HG03135 (cell line): Measurements from ENCODE around the gene FUNDC2.

ENCODE experiments used
- ATAC-seq: cut with Tn5 transposase; IDR thresholded peaks from one replicate; pipeline ENCODE4 v1.9.1; 2021; ENCODE audit warnings: mild to moderate bottlenecking, moderate library complexity; ENCODE audit not compliant: unreplicated experiment

The FUNDC2 gene

DNA sequence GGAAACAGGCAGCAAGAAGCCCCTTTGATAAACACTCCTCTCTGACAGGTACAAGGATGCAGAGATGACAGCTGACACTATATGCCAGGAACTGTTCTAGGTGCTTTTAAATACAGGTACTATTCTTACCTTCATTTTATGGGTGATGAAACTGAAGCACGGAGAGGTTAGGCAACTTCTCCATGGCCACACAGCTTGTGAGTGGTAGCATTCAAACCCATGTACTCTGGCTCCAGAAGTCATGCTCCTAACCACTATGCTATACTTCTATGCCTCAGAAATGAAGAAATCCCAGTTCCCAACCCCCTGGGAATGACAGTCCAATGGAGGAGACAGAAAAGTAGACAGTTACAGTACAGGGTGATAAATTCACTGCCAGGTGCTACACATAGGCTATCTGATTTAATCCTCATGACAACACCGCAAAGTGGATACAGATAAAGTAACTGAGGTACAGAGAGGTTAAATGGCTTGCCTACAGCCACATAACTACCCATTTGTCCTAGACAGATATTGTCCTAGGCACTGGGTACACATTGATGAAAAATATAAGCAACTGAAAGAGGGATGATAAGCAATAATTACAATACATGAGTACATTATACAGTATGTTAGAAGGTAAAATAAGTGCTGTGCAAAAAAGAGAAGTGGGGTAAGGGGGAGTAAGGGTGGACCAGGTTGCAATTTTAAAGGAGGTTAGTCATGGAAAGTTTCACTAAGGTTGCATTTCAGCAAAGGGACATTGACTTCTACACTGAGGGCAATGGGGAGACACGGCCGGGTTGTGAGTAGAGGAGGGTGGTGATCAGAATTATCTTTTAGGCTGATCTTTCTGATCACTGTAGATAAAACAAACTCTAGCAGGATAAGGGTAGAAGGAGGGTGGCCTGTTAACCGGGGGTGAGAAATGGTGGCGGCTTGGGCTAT is 2.5 kb upstream of the FUNDC2 start:
- ATAC-seq, result no peak

DNA sequence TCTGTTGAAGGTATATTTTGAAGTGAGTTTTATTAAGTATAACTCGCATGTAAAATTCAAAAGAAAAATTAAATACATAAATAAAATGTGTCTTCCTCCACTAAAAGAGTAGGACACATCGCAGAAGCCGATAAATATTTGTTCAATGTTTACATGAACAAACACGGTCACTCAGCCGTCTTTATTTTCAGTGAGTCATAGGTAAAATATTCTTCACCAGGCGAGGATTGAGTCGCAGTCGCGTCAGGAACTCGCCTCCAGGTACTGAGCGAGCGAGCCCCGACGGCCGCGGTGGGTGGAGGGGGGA is 271 bp upstream of the FUNDC2 start:
- ATAC-seq, result no peak

DNA sequence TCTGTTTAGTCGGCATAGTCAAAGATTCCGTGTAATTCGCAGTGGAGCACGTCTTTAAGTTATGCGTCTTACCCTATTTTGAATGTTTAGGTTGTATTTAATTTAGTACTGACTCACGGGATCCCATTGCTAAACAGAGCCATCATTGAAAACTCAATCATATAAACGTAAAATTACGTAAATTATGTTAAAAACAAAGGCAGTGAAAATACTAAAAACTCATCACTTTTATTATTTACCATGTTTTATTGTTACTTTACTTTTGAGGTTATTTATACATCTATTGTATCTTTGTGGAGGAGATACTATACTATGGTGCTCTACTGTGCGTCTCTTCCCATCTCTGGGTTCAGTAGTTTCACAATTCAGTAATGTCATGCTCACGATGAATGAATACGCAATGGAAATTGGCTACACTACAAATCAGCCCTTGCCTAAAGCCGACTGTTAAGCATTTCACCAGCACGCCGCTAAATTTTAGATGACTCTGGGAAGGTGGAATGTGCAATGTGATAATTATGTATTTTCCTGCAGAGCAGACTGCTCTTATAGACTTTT is 944 bp downstream of the FUNDC2 start:
- ATAC-seq, result no peak

DNA sequence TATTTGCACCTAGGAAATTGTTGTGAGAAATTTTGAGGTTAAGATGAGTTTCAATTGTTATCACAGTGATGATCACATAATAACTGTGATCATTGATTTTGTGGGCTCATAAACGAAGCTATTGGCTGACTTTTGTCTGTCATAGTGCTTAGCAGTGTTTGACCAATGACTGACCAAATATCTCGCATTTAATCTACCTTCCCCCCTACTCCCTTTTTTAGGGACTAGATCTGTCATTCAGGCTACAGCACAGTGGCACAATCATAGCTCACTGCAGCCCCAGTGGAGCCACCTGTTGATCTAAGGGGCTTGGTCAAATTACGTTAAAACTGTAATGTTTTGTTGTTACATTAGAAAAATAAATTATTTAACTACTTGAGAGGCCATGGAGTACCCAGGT is 1.5 kb downstream of the FUNDC2 start:
- ATAC-seq, result no peak

DNA sequence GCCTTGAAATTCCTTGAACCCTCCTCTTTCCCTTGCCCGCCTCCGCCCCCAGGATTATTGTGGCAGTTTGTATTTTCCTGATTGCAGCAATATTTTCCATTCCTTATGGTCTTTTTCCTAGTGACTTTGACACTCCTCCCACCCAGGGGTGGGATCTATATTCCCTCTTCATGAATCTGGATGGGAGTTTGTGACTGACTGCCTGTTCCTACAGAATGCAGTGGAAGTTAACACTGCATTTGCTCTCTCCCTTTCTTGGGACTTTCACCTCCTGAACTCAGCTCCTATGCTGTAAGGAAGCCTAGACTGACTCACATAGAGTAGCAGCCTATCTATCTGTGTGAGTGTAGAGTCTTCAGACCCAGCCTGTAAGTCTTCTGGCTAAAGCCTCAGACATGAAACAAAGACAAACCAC is 2.2 kb downstream of the FUNDC2 start:
- ATAC-seq, result no peak

DNA sequence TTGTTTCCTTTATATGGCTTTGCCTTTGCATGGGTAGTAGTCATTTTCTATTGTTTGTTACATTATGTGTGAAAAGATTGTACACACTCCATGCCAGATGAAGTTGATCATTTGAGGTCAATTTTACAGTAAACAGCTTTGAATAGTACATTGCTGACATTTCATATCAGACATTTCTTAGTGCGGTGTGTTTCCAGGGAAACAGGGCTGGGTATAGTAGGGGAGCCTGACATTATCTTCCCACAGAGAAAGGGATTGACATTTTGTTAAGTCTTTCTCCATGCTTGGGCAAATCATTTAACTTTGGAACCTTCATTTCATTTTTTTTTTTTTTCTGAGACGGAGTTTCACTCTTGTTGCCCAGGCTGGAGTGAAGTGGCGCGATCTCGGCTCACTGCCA is 5.0 kb downstream of the FUNDC2 start:
- no peak for ATAC-seq

DNA sequence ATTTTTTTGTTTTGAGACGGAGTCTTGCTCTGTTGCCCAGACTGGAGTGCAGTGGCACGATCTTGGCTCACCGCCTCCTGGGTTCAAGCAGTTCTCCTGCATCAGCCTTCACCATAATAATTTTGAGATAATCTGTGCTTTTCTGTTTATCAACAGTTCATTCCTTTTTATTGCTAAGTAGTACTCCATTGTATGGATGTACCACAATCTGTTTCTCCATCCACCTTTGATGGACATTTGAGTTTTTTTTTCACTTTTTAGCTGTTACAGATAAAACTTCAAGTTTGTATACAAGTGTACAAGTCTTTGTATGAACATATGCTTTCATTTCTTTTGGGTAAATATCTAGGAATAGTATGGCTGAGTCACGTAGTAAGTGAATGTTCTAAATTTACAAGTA is 9.0 kb downstream of the FUNDC2 start:
- ATAC-seq, result no peak

DNA sequence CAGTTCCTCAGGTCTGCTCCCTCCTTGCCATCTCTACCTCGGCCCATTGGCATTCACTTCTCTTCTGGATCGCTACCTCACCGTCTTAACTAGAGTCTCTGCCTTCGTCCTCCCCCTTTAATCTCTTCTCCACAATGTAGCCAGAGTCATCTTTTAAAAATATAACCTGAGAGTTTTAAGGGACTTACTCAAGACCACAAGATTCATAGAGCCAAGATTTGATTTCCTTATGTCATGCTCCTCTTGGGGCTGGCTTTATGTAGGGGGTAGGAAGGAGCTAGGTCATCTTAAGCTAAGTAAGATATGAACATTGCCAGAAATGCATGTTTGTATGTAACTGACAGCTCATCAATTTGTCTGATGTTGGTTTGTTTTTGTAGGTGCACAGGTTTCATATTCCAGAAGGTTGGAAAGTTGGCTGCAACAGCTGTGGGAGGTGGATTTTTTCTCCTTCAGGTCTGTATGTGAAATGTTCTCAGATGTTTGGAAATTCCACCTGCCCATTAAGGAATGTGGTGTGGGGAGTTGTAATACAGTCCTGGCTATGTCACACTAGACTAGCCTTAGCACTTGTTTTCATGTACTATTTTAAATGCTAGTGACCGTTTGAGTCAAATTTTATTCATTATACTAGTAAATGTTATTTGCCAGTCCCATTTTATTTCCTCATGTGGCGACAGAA is 19.6 kb downstream of the FUNDC2 start:
- ATAC-seq, result no peak

DNA sequence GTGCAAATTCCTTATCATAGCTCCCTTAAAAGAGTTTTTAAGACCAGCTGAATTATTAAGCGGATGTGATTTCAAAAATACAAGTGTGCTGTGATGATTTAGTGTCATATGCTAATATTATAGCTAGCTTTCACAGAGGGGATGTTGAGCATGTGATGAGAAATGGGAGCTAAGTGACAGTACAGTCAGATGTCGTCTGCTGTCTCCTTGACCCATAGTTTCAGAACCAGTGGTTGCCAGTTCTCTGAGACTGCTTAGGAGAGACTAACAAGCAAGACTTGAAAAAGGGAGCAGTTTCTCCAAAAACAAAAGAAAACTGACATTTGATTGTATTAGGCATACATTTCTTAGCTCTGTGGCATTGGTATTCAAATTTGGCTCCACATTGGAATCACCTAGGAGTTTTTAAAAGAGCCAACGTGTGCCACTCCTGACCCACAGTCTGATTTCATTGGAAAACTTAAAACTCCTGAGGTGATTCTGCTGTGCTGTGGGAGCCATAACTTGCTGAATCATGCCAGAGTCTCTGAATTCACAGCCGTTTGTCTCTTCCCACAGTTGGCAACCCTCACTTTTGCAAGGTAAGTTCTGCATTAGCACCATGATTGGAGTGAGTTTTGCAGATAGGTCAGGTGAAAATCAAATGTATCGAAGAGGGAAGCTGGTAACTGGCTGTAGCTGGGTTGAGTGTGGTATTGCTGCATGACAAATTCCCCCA is 20.3 kb downstream of the FUNDC2 start:
- no peak for ATAC-seq

DNA sequence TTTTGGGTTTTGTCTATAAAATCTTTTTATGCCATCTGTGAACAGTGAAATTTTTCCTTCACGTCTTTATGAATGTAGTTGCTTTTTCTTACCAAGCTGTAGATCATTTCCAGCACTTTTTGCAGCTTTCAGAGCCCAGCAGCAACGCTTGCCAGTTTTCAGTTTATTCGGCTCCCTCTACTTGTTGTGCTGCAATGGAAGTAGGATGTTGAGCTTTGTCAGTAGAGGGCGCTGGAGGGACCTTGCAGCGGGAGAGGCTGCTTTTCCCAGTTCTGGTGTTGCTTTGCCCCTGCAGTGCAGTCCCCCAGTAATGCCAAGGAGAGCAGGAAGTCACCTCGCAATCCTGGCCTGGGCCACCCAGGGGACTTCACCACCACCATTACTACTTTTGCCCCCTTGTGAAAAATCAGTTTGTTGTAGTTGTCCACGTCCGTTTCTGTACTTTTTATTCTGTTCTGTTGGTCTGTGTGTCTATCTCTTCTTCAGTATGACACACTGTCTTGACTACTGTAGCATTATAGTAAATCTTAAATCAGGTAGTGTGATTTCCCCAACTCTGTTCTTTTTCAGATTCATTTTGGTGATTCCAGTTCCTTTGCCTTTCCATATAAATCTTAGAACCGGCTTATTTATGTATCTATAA is 22.5 kb downstream of the FUNDC2 start:
- no peak for ATAC-seq

DNA sequence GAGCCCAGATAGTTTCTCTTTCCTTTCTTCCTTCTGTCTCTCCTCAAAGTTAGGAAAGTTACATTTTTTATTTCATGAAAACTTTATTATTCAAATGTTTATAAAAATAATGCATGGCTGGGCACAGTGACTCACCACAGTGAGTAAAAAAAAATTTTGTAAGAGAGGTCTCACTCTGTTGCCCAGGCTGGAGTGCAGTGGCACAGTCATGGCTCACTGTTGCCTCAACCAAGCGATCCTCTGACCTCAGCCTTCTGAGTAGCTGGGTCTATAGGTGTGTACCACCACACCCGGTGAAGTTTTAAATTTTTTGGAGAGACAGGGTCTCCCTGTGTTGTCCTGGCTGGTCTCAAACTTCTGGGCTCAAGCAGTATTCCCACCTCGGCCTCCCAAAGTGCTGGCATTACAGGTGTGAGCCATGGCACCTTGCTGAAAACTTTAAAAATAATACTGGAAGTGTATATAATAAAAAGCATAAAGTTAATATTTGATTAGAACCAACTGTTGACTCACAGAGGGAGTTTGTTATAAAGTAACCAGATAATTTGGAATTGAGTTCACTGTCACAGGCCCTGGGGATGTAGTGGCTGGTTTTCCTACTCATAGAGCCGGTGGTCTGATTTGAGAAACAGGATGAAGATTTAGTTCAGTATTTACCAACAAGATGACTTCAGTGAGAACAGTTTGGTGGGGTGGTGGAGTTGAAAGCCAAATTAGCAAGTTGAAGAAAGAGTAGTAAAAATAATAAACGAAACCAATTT is 26.3 kb downstream of the FUNDC2 start:
- no peak for ATAC-seq

DNA sequence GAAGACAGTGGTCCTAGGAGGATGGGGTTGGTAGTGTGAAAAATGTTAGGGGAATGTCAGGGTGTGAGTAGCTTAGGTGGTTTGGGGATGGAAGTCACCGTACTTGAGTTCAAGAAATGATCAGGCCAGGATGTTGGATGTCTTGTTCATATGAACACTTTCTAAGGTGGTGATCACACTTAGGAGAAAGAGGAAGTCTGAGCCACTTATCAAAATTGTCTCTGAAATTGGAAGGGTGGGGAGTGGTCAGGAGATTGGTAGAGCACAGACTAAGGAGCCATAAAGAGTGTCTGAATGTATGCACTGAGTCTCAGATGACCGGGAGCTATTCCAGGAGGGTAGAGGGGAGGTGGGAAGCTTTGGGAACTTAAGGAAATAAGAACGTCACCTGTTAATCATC is 27.0 kb downstream of the FUNDC2 start:
- ATAC-seq, result no peak

DNA sequence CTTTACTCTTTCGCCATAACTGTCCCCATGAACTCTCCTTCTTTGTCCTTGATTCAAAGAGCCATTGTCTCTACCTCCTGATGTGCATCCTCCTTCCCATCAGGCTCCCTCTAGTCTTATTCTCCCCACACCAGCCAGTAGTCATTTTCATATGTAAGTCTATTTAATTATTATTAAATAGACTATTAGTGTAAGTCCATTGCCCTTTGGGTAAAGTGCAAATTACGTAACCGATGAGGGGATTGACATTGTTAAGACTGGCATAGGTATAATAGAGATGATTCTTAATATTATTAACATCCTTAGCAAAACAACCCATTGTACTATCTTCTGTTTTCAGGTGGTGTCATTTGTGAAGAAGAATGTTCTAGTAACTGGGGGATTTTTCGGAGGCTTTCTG is 27.6 kb downstream of the FUNDC2 start:
- ATAC-seq, result no peak

DNA sequence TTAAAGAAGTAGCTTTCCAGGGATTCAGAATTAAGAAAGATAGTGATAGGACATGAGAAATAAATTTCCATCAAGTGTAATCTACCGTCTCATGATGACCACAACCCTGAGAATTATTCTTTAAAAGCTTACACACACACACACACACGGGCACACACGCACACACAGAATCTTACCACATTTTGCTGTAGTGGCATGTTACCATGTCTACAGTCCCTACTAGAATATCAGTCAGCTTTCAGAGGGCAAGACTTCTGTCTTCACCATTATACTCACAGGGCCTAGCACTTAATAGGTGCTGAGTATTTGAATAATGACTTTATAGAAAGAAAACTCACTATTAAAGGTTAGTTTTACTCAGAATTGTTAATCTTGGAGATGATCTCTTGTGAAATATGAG is 28.9 kb downstream of the FUNDC2 start:
- ATAC-seq, result no peak

DNA sequence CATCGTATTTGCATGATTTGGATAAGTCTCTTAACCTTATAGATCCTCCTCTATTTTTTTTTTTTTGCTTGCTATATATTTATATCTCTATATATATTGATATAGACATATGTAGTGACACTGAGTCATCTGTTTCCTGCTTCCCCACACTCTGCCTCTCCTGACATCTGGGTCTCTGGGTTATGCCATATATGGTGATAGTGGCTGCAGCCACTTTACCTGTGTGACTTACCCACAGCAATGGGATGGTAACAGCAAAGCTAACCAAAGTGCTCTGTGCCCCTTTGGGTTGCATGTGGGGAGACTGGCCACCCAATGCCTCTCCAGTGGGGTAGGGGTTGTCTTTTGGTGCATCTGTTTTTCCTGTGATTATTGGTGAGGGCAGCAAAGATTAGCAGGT is 29.8 kb downstream of the FUNDC2 start:
- no peak for ATAC-seq

DNA sequence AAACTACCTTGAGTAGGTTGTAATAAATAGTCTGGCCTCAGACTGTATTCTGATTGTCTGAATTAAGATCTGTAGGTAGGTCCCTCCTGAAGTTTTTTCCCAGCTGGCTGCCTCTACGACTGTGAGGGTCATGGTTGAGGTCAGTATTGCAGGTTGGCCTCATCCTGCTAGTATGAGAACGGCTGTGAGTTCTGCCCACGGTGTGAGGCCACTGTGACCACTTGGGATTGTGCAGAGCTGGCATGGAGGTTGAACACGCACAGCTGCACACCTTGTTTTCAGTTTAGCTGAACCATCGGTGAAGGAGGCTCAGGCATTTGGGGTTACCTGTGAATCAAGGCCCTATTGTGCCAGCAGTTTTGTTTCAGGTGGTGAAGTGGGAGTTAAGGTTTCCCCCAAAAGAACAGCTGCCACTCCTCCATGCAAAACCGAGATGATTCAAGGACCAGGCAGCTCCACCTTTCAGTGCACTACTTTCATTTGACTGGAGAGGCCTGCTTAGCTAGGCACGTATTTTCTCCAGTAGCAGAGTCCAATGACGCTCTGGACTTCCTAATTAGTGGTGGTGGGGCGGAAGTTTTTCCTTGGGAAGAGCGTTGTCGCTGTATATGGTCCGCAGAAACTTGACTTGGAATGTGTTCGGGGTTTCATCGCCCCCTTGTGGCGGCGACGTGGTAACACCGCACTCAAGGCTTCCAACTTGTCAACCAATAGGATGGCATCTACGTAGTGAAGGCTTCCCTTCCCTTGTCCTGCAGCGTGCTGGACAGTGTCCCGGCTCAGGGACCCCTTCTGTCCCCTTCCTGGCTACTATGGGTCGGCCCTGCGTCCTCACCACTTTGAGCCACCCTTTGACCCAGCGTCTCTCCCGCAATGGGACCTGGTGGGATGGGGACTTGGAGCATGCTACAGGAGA is 30.5 kb downstream of the FUNDC2 start:
- ATAC-seq, result peak; percentile 78

DNA sequence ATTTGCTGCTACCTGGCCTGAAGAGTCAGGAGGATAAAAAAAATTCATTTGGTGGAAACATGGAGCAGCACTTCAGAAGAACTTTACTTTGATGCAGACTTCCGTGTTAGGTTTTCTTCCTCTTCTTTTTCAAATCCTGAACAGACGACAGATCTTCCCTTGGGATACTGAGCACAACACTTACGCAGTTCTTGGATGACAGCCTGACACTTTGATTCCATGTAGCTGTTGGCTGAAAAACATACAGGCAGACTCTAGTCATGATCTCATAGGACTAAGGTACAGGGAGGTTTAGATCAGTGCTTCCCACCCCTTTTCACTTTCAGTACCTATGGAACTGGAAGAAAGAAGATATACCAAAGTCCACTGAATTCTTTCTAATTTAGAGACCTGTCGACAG is 35.1 kb downstream of the FUNDC2 start:
- no peak for ATAC-seq

DNA sequence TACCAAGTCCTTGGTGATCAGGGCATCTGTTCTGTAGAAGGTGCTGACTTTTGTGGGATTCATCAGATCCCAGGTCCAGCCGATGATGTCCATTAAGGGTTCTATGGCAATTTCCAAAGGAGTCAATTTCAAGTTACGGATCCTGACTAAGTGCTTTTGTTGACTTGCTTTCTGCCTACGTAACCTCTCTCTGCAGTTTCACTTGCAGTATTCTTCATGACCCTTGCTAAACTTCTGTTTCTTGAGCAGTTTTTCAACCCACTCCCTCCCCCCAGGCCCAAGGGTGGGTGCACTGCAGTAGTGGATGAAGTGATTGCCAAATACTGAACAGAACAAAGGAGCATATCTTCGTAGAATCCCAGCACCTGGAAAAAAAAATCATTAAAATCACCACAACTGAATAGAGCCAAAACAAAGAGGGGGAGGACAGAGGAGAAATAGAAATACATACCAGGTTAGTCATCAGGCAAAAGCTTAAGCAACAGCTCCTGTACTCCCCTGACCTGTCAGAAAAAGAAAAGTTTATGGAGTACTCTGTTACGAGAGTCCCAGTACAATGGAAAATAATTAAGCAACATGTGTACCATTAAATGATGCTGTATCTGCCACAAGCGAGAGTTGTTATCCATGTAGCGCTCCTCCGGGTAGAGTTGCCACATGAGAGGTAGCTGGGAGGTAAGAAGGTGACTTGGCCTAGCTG is 38.5 kb downstream of the FUNDC2 start:
- no peak for ATAC-seq

DNA sequence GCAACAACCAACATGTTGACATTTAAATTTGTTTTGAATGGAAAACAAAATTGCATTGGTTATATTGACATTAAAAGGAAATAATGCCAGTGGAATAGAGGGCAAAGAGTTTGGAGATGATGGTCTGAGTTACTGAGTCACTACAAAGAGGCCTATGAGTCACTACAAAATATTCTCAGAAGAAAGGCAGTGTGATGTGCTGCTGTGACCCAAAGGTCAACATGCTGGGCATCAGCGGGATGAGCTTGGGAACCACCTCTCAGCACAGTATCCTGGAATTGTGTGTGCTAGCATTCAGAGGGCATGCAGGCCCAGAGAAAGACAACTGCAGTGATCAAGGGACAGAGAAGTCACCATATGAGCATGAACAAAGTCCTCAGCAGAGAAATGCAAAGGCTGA is 41.5 kb downstream of the FUNDC2 start:
- ATAC-seq, result no peak
